Measurements from ENCODE around the gene SLC27A2.

SLC27A2 gene

GRCh38 chr15:50277370-50277769, 95.4 kb downstream of the SLC27A2 start:
- Histone ChIP-seq H3K27me3 (ENCODE audit: insufficient read depth, low read depth, severe bottlenecking) (no peaks in the 10 kb centered on the region), H3K4me3 (ENCODE audit: low read depth, low read length) (no peak overlapping the region), H3K27ac (no peak overlapping the region), H3K36me3 (no peaks in the 10 kb centered on the region), H3K9me3 (ENCODE audit: severe bottlenecking) (no peaks in the 10 kb centered on the region)
- no peak for DNase-seq
- no peak for TF ChIP-seq CTCF (IDR thresholded peaks at IDR 0.05; ENCODE audit: low read depth, low read length)

- no peak for TF ChIP-seq CTCF (IDR thresholded peaks at IDR 0.05; ENCODE audit: low read depth, low read length)
- no peaks in the 10 kb centered on the region for H3K9me3 ChIP-seq (ENCODE audit: severe bottlenecking)
- H3K27ac ChIP-seq: no peak overlapping the region
- H3K27me3 ChIP-seq (ENCODE audit: insufficient read depth, low read depth, severe bottlenecking): no peaks in the 10 kb centered on the region
- H3K36me3 ChIP-seq: no peaks in the 10 kb centered on the region
- DNase-seq: no peak
- no peak overlapping the region for H3K4me3 ChIP-seq (ENCODE audit: low read depth, low read length)
Measured at GRCh38 chr15:50278496-50278895, 96.5 kb downstream of the SLC27A2 start.

GRCh38 chr15:50280271-50280670, 98.3 kb downstream of the SLC27A2 start:
- DNase-seq: no peak
- H3K4me3 ChIP-seq (ENCODE audit: low read depth, low read length): no peak overlapping the region
- H3K9me3 ChIP-seq (ENCODE audit: severe bottlenecking): no peaks in the 10 kb centered on the region
- no peak for TF ChIP-seq CTCF (IDR thresholded peaks at IDR 0.05; ENCODE audit: low read depth, low read length)
- no peaks in the 10 kb centered on the region for H3K27me3 ChIP-seq (ENCODE audit: insufficient read depth, low read depth, severe bottlenecking)
- H3K36me3 ChIP-seq: peaks cover 3% of the 10 kb centered on the region
- H3K27ac ChIP-seq: no peak overlapping the region

- Histone ChIP-seq H3K9me3 (ENCODE audit: severe bottlenecking) (no peaks in the 10 kb centered on the region), H3K27me3 (ENCODE audit: insufficient read depth, low read depth, severe bottlenecking) (no peaks in the 10 kb centered on the region), H3K4me3 (ENCODE audit: low read depth, low read length) (no peak overlapping the region), H3K27ac (no peak overlapping the region), H3K36me3 (peaks cover 9% of the 10 kb centered on the region)
- TF ChIP-seq CTCF (IDR thresholded peaks at IDR 0.05; ENCODE audit: low read depth, low read length): no peak
- DNase-seq: no peak
Measured at GRCh38 chr15:50281427-50281826, 99.4 kb downstream of the SLC27A2 start.

All from WERI-Rb-1 (cell line).